ENCODE data around the gene DSTN.
A peak's percentile ranks its signal among the peaks of the same experiment; 100 is the strongest.
"Not testable (repeated sequence)": the region's sequence is repeated elsewhere in the genome, so short reads cannot be mapped to it uniquely, and the experiment has no call there.

DSTN gene

GRCh38 chr20:17653835-17654648 lies 84.2 kb downstream of the DSTN start:
- Histone ChIP-seq H3K27ac (ENCODE audit: low read depth, low read length, severe bottlenecking) (no peak overlapping the region), H3K36me3 (ENCODE audit: control insufficient read depth, insufficient read depth, low read length) (peaks cover 76% of the 10 kb centered on the region), H3K4me1 (ENCODE audit: control insufficient read depth, insufficient read depth, low read length, poor library complexity, severe bottlenecking) (peaks cover 28% of the 10 kb centered on the region), H3K4me3 (ENCODE audit: extremely low read depth, insufficient read depth, low read length, poor library complexity, severe bottlenecking) (no peak overlapping the region), H3K9me3 (ENCODE audit: control insufficient read depth, low read length) (peaks cover 11% of the 10 kb centered on the region)
- 97 to 98% methylated on average over 8 to 9 of the region's 11 CpGs for WGBS, 2 experiments (ENCODE audit: insufficient coverage in 2 of 2)

GRCh38 chr20:17654649-17655285 lies 84.9 kb downstream of the DSTN start:
- Histone ChIP-seq H3K4me3 (ENCODE audit: extremely low read depth, insufficient read depth, low read length, poor library complexity, severe bottlenecking) (no peak overlapping the region), H3K36me3 (ENCODE audit: control insufficient read depth, insufficient read depth, low read length) (peaks cover 82% of the 10 kb centered on the region), H3K4me1 (ENCODE audit: control insufficient read depth, insufficient read depth, low read length, poor library complexity, severe bottlenecking) (peaks cover 28% of the 10 kb centered on the region), H3K27ac (ENCODE audit: low read depth, low read length, severe bottlenecking) (peak overlapping the region; percentile 60), H3K9me3 (ENCODE audit: control insufficient read depth, low read length) (peaks cover 17% of the 10 kb centered on the region)
- WGBS, 2 experiments (ENCODE audit: insufficient coverage in 2 of 2): 40 to 58% methylated on average over 6 to 7 of the region's 7 CpGs

GRCh38 chr20:17655286-17655651 lies 85.4 kb downstream of the DSTN start:
- H3K9me3 ChIP-seq (ENCODE audit: control insufficient read depth, low read length): peaks cover 19% of the 10 kb centered on the region
- peaks cover 82% of the 10 kb centered on the region for H3K36me3 ChIP-seq (ENCODE audit: control insufficient read depth, insufficient read depth, low read length)
- peaks cover 28% of the 10 kb centered on the region for H3K4me1 ChIP-seq (ENCODE audit: control insufficient read depth, insufficient read depth, low read length, poor library complexity, severe bottlenecking)
- H3K4me3 ChIP-seq (ENCODE audit: extremely low read depth, insufficient read depth, low read length, poor library complexity, severe bottlenecking): no peak overlapping the region
- 44 to 52% methylated on average over 3 to 4 of the region's 7 CpGs for WGBS, 2 experiments (ENCODE audit: insufficient coverage in 2 of 2)
- peak overlapping the region; percentile 60 for H3K27ac ChIP-seq (ENCODE audit: low read depth, low read length, severe bottlenecking)

- Histone ChIP-seq H3K36me3 (ENCODE audit: control insufficient read depth, insufficient read depth, low read length) (peaks cover 83% of the 10 kb centered on the region), H3K9me3 (ENCODE audit: control insufficient read depth, low read length) (peaks cover 19% of the 10 kb centered on the region), H3K4me1 (ENCODE audit: control insufficient read depth, insufficient read depth, low read length, poor library complexity, severe bottlenecking) (peaks cover 28% of the 10 kb centered on the region), H3K4me3 (ENCODE audit: extremely low read depth, insufficient read depth, low read length, poor library complexity, severe bottlenecking) (no peak overlapping the region), H3K27ac (ENCODE audit: low read depth, low read length, severe bottlenecking) (no peak overlapping the region)
- WGBS, 2 experiments (ENCODE audit: insufficient coverage in 2 of 2): 76 to 82% methylated on average over 10 of the region's 11 CpGs
Observed at GRCh38 chr20:17655865-17656479, 86.1 kb downstream of the DSTN start.

- Histone ChIP-seq H3K27ac (ENCODE audit: low read depth, low read length, severe bottlenecking) (no peak overlapping the region), H3K9me3 (ENCODE audit: control insufficient read depth, low read length) (peaks cover 19% of the 10 kb centered on the region), H3K4me3 (ENCODE audit: extremely low read depth, insufficient read depth, low read length, poor library complexity, severe bottlenecking) (no peak overlapping the region), H3K4me1 (ENCODE audit: control insufficient read depth, insufficient read depth, low read length, poor library complexity, severe bottlenecking) (peaks cover 16% of the 10 kb centered on the region), H3K36me3 (ENCODE audit: control insufficient read depth, insufficient read depth, low read length) (peaks cover 81% of the 10 kb centered on the region)
- 79 to 90% methylated on average over 6 to 7 of the region's 9 CpGs for WGBS, 2 experiments (ENCODE audit: insufficient coverage in 2 of 2)
Observed at GRCh38 chr20:17657079-17657825, 87.4 kb downstream of the DSTN start.

GRCh38 chr20:17657898-17658647 lies 88.2 kb downstream of the DSTN start:
- peaks cover 11% of the 10 kb centered on the region for H3K4me1 ChIP-seq (ENCODE audit: control insufficient read depth, insufficient read depth, low read length, poor library complexity, severe bottlenecking)
- no peak overlapping the region for H3K4me3 ChIP-seq (ENCODE audit: extremely low read depth, insufficient read depth, low read length, poor library complexity, severe bottlenecking)
- H3K9me3 ChIP-seq (ENCODE audit: control insufficient read depth, low read length): peaks cover 19% of the 10 kb centered on the region
- 94 to 96% methylated on average over 7 to 8 of the region's 9 CpGs for WGBS, 2 experiments (ENCODE audit: insufficient coverage in 2 of 2)
- no peak overlapping the region for H3K27ac ChIP-seq (ENCODE audit: low read depth, low read length, severe bottlenecking)
- H3K36me3 ChIP-seq (ENCODE audit: control insufficient read depth, insufficient read depth, low read length): peaks cover 86% of the 10 kb centered on the region

- H3K4me1 ChIP-seq (ENCODE audit: control insufficient read depth, insufficient read depth, low read length, poor library complexity, severe bottlenecking): peaks cover 11% of the 10 kb centered on the region
- H3K4me3 ChIP-seq (ENCODE audit: extremely low read depth, insufficient read depth, low read length, poor library complexity, severe bottlenecking): no peak overlapping the region
- H3K27ac ChIP-seq (ENCODE audit: low read depth, low read length, severe bottlenecking): no peak overlapping the region
- 93 to 100% methylated on average over 2 of the region's 2 CpGs for WGBS, 2 experiments (ENCODE audit: insufficient coverage in 2 of 2)
- H3K36me3 ChIP-seq (ENCODE audit: control insufficient read depth, insufficient read depth, low read length): peaks cover 82% of the 10 kb centered on the region
- peaks cover 19% of the 10 kb centered on the region for H3K9me3 ChIP-seq (ENCODE audit: control insufficient read depth, low read length)
Observed at GRCh38 chr20:17658648-17658993, 88.7 kb downstream of the DSTN start.

GRCh38 chr20:17659344-17659743 lies 89.5 kb downstream of the DSTN start:
- H3K27ac ChIP-seq (ENCODE audit: low read depth, low read length, severe bottlenecking); H3K4me3 ChIP-seq (ENCODE audit: extremely low read depth, insufficient read depth, low read length, poor library complexity, severe bottlenecking): not testable (repeated sequence)
- H3K9me3 ChIP-seq (ENCODE audit: control insufficient read depth, low read length): peaks cover 19% of the 10 kb centered on the region
- H3K36me3 ChIP-seq (ENCODE audit: control insufficient read depth, insufficient read depth, low read length): peaks cover 79% of the 10 kb centered on the region
- WGBS, 2 experiments (ENCODE audit: insufficient coverage in 2 of 2): 89 to 98% methylated on average over 4 to 6 of the region's 7 CpGs
- peaks cover 11% of the 10 kb centered on the region for H3K4me1 ChIP-seq (ENCODE audit: control insufficient read depth, insufficient read depth, low read length, poor library complexity, severe bottlenecking)
